HG03378 (cell line): ENCODE measurements around the gene VEPH1.

Experiments used
- ATAC-seq: cut with Tn5 transposase; IDR thresholded peaks from one replicate; pipeline ENCODE4 v1.9.1; 2021; ENCODE audit warnings: mild to moderate bottlenecking, moderate library complexity; ENCODE audit not compliant: unreplicated experiment

The VEPH1 gene

GRCh38 chr3:157526036-157526435, 22.8 kb upstream of the VEPH1 start:
- no peak for ATAC-seq

- no peak for ATAC-seq
These were observed 20.6 kb upstream of the VEPH1 start for GRCh38 chr3:157523814-157524213.

GRCh38 chr3:157522648-157523047, 19.4 kb upstream of the VEPH1 start:
- no peak for ATAC-seq

- ATAC-seq, result no peak
These were observed 17.4 kb upstream of the VEPH1 start for GRCh38 chr3:157520485-157521150.

GRCh38 chr3:157518881-157519280, 15.7 kb upstream of the VEPH1 start:
- no peak for ATAC-seq

GRCh38 chr3:157516928-157517327, 13.7 kb upstream of the VEPH1 start:
- ATAC-seq, result no peak

GRCh38 chr3:157515398-157515797, 12.2 kb upstream of the VEPH1 start:
- ATAC-seq, result no peak

GRCh38 chr3:157514371-157514895, 11.2 kb upstream of the VEPH1 start:
- no peak for ATAC-seq

GRCh38 chr3:157513585-157513984, 10.4 kb upstream of the VEPH1 start:
- ATAC-seq, result no peak

- ATAC-seq, result no peak
These were observed 9.3 kb upstream of the VEPH1 start for GRCh38 chr3:157512534-157512933.

- no peak for ATAC-seq
These were observed 5.2 kb upstream of the VEPH1 start for GRCh38 chr3:157508461-157508860.

- no peak for ATAC-seq
These were observed 1.4 kb downstream of the VEPH1 start for GRCh38 chr3:157501863-157502262.

GRCh38 chr3:157500232-157500631, 3.0 kb downstream of the VEPH1 start:
- no peak for ATAC-seq

GRCh38 chr3:157499342-157499963, 3.8 kb downstream of the VEPH1 start:
- no peak for ATAC-seq

- ATAC-seq, result no peak
These were observed 4.8 kb downstream of the VEPH1 start for GRCh38 chr3:157498371-157498770.

GRCh38 chr3:157495846-157496245, 7.4 kb downstream of the VEPH1 start:
- no peak for ATAC-seq

- ATAC-seq, result no peak
These were observed 8.5 kb downstream of the VEPH1 start for GRCh38 chr3:157494581-157495281.

GRCh38 chr3:157493627-157494550, 9.3 kb downstream of the VEPH1 start:
- no peak for ATAC-seq

GRCh38 chr3:157491136-157491535, 12.1 kb downstream of the VEPH1 start:
- ATAC-seq, result no peak

- ATAC-seq, result no peak
These were observed 15.1 kb downstream of the VEPH1 start for GRCh38 chr3:157488144-157488543.

- ATAC-seq, result no peak
These were observed 15.9 kb downstream of the VEPH1 start for GRCh38 chr3:157487339-157487738.
